T1000 (cell line): ENCODE measurements around the gene SLC13A3.

ENCODE experiments used
- DNase-seq: peaks from one replicate; lab custom pipeline; 2025; ENCODE audit warnings: mixed read lengths; lab: John Stamatoyannopoulos, UW

Gene SLC13A3

DNA sequence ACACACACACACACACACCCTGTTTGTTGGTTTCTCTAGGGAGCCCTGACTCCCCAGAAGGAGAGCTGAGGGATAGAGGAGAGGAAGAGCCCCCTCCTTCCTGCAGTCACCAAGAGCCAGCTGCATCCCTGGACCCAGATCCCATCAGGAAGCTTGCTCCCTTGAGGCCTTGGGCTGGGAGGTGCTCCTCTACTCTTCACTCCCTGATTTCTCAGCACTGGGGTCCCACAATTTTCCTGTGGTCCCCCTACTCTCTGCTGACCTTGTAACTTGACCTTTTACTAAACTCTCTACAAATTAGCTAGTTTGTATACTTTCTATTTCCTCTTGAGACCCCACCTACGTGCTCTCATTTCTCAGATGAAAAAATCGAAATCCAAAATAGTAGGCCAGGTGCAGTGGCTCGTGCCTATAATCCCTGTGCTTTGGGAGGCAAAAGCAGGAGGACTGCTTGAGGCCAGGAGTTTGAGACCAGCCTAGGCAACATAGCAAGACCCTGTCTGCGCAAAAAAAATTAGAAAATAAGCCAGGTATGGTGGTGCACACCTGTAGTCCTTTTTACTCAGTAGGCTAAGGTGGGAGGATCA lies 95.8 kb downstream of the SLC13A3 start:
- DNase-seq: no peak

DNA sequence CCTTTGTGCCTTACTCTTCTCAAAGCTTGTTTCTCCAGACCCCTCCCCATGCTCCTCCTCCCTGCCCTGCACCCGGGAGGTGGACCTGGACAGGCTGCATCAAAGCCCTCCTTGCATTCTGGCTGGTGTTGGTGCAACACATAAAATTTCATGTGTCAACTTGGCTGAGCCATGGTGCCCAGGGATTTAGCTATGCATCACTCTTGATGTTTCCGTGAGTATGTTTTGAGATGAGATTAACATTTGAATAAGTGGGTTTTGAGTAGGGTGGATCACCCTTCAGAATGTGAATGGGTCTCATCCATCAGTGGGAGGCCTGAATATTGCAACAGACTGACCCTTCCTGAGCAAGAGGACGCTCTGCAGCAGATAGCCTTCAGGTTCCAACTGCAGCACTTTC lies 96.4 kb downstream of the SLC13A3 start:
- no peak for DNase-seq

- no peak for DNase-seq
These were observed 97.3 kb downstream of the SLC13A3 start for GRCh38 chr20:46553926-46554325.

DNA sequence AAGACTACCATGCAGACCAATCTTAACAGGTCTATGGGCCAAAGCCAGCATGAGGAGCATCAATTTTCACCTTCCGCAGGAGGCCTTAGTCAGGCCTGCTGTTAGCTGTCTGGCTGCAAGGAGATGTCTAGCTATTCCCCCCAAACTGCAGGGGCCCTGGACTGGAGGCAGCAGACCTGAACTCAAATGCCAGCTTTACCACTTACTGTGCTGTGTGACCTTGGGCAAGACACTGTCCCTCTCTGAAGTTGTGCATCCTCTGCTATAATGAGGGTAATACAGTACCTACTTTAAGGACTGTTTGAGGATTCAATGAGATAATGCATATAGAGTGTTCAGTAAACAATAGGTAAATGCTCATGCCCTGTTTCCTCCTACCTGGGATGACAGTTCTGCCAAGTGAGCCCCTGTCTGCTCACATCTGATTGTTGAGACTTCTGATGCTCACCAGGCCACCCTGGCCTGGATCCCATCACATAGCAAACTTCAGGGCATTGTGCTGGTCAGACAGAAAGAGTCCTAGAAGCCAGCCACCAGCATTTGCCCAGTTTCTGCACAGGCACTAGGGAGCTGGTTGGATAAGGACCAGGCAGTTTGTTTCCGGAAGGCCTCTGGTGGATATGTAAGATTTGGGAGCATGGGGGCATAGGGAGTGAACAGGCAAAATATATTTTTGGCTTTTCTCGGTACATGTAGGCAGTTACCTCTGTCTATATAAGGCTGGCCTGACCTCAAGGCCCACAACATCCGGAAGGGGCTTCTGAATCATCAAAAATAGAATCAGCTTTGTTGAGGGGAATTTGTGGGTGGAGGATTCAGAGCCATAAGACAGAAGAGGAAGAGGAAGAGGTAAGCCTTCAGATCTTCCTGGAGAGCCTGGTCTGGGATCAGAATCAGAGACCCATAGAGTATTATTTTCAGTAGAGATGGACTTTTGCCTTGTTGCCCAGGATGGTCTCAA lies 98.5 kb downstream of the SLC13A3 start:
- DNase-seq: no peak

DNA sequence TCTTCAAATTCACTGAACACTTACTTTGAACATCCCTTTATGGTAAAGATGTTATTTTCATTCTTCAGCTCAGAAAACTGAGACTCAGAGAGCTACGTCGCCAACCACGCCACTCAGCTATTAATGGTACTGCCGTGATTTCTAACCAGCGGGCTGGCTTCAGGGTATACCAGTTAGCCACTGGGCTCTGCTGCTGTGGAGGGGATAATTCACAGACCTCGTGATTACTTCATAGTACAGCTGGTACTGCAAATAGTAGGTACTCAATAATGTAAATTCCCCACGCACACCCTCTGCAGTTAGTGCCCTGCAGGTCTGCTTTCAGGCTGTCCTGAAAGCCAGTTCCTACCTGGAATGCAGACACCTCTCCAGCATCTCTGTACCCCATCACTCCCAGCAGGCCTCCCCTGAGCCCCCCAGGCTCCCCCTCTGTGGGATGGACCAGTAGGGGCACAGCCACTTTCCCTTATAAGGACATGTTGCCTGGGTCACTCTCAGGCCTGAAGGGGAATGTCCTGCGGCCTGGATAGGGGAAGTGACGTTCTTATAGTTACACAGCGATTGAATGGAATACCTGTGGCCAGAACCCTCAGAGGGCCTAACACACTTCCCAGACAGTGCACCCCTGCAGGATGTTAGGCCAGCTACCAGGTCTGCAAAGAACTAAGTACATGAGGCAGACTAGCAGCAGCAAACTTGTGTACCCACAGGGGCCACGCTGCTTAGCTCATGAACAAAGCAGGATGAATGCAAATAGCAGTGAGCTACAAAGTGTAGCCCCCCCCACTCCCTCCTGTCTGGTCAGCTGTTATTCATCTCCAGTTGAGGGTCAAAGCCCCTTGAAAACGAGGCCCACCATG lies 99.5 kb downstream of the SLC13A3 start:
- DNase-seq: no peak

- no peak for DNase-seq
These were observed 100.8 kb downstream of the SLC13A3 start, which contains the start of gene OCSTAMP for GRCh38 chr20:46550461-46550860. Gene OCSTAMP (minus strand): TSS chr20:46550654. CDS start chr20:46550560, 94 bp downstream.

- DNase-seq: no peak
These were observed 101.9 kb downstream of the SLC13A3 start for GRCh38 chr20:46549188-46549972.

- DNase-seq: no peak
These were observed 102.6 kb downstream of the SLC13A3 start for GRCh38 chr20:46548688-46549087.

GRCh38 chr20:46547995-46548394 lies 103.3 kb downstream of the SLC13A3 start:
- no peak for DNase-seq

DNA sequence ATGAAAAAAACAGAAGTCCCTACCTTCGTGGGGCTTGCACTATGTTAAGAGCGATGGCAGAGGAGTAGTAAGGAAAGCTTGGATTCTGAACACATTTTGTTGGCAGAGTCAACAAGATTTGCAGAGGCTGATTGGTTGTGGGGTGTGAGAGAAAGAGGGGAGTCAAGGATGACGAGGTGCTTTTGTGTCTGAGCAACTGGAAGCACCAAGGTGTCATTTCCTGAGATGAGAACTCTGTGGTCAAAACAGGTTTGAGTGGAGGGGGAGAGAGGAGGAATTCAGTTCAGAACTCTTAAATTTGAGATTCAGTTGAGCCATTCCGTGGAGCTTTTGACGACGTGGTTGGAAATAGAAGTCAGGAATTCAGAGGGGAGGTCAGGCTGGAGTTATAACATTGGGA lies 104.3 kb downstream of the SLC13A3 start:
- DNase-seq: no peak

DNA sequence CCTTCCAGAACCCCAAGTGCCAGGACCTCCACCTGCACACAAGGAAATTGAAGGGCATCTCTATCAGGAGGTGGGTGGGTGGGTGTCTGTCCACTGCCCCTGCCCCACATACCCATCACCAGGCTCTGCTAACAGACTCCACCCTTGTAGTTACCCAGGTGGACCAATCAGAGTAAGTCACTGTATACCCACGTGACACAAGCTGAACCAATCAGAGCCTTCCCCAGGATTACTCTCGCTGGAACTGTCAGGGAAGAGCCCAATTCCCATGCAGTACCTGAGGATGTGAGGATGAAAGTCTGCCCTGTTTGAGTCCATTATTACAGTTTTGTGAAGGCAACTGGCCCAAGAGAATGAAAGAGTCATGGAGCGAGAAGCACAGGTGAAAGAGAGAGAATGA lies 105.0 kb downstream of the SLC13A3 start:
- no peak for DNase-seq

DNA sequence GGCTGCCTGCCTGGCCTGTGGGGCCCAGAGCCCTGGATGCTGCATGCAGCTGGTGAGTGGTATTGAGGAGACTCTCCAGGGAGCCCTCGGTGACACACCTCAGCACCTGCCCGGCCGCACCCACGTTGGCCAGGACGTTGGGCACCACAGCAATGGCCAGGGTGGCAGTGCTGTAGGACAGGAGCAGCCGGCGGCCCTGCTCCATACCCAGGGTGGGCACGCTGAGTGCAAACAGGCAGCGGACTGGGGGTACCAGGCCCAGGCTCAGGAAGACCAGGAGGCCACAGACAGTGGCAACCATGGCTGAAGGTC lies 105.5 kb downstream of the SLC13A3 start:
- no peak for DNase-seq

DNA sequence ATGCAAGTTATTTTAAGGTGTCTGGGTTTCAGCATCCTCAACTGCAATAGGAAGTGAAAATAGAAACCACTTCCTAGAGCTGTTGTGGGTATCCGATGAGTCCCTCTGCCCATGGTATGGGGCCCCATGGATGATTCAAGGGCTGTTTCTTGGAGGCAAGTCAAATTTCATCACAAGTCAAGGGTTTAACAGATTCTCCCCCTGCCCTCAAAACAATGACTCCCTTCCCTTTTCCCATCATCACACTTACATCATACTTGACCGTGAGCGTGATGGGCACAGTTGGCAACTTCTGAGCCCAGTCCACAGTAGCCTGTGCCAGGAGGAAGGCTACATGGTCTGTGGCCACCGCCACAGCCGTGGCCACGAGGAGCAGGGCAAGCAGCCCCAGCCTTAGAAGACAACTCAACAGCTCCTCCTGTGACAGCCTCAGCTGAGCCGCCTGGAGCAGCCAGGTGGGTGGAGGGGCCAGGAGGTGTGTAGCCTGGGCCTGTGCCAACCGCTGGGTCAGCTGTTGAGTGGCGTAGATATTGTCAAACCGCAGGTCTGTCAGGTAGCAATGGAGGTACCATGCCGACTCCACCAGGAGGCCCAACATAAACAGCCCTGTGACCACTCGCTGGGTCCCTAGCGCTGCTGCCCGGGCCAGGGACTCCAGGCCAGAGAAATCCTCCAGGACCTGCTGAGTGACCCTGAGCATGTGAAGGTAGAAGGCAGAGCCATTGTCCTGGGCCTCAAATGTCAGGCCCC lies 106.0 kb downstream of the SLC13A3 start:
- DNase-seq: no peak

- no peak for DNase-seq
These were observed 106.7 kb downstream of the SLC13A3 start for GRCh38 chr20:46544576-46544975.

DNA sequence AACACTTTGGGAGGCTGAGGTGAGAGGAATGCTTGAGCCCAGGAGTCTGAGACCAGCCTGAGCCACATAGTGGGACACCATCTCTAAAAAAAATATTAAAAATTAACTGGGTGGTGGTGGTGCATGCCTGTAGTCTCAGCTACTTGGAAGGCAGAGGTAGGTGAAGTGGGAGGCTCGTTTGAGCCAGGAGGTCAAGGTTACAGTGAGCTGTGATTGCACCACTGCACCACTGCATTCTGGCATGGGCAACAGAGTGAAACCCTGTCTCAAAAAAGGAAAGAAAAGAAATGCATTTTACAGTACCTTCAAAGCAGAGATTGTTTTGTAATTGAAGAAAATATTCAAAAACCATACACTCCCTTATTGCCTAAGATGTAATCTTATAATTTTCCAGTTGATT lies 107.3 kb downstream of the SLC13A3 start:
- no peak for DNase-seq

GRCh38 chr20:46543033-46543432 lies 108.2 kb downstream of the SLC13A3 start:
- no peak for DNase-seq

GRCh38 chr20:46541229-46541935 lies 109.9 kb downstream of the SLC13A3 start:
- no peak for DNase-seq

GRCh38 chr20:46539113-46539512 lies 112.1 kb downstream of the SLC13A3 start:
- no peak for DNase-seq

DNA sequence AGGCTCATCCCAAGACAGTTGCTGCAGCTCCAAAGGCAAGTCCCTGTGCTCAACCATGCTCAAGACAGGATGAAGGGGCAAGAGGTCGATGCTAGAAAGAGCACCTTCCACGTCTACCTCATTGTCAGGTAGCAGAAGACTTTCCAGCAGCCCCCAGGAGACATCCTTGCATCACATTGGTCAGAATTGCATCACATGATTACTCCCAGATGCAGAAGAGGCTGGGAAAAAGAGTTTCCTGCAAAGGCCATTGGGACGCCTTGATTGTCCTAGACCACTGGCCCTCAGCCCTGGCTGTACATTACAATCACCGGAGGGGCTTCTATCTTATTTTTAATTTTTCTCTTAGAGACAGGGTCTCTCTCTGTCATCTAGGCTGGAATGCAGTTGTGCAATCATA lies 120.6 kb downstream of the SLC13A3 start:
- DNase-seq: no peak

- no peak for DNase-seq
These were observed 127.4 kb downstream of the SLC13A3 start for GRCh38 chr20:46523696-46524328.
